GM19468 (cell line): ENCODE data around the gene MPP1.

Source experiments
- ATAC-seq: cut with Tn5 transposase; IDR thresholded peaks from one replicate; pipeline ENCODE4 v1.9.1; 2021; ENCODE audit warnings: mild to moderate bottlenecking, moderate library complexity, moderate number of reproducible peaks; ENCODE audit not compliant: unreplicated experiment; ENCODE audit errors: extremely low read depth

The MPP1 gene

GRCh38 chrX:154734061-154734781, 71.1 kb downstream of the MPP1 start:
- ATAC-seq = no peak

DNA sequence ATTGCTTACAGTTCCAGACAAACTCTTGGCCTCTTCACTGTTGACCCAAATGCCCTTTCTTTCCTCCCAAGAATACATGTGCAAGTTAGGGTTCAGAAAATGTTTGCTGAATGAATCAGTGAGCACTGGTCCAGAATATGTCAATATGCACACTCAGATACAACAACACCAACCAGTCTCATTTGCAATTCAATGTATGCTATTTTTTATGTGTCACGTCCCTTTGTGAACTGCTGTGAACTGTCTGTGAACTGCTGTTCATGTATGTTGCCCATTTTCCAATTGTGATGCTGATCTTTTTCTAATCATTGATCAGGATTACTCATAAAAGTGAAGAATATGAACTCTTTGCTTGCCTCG, 72.2 kb downstream of the MPP1 start:
- no peak for ATAC-seq

DNA sequence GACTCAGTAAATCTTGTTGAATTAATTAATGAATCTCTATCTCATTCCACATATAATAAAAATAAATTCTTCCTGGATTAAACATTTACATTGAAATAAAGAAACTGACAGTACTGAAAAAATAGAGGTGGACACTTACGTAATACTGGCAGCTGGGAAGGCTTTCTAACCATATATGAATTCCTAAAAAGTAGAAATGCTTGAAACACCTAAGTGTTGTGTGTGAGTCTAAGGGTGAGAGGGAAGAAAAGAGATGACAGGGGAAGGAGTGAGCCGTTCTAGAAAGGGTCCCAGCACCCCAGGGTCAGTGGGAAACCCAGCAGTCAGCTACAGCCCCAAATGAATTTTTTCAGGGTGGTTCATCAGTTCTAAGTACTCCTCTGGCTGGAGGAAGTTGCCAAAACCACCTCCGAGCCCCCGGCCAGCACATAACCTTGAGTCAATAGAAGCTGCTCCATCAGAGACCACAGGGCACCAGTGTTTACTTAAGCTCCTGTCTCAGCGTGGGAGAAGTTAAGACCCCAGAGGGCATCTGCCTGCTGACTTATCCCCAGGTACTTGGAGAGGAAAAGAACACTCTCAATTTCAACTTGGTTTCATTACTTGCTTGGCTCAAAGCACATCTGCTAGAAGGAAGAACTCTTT, 72.7 kb downstream of the MPP1 start:
- ATAC-seq = no peak

- ATAC-seq = no peak
Measured at GRCh38 chrX:154731881-154732280, 73.4 kb downstream of the MPP1 start.

DNA sequence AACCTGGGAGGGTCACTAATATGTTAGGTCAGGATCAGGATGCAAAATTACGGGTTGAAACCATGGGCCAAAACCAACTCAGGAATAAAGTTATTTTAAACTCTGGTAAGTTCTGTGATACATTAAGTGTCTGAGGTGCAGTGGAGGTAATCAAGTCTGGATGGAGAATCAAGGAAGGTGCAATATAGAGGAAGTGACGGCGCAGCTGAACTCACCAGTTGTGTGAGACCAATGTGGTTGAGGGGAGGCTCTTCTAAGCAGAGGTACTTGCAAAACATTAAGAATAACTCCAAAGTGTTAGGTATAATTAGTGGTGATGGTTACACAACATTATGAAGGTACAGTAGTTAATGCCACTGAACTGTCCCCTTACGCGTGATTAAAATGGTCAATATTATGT, 74.1 kb downstream of the MPP1 start:
- ATAC-seq = no peak

DNA sequence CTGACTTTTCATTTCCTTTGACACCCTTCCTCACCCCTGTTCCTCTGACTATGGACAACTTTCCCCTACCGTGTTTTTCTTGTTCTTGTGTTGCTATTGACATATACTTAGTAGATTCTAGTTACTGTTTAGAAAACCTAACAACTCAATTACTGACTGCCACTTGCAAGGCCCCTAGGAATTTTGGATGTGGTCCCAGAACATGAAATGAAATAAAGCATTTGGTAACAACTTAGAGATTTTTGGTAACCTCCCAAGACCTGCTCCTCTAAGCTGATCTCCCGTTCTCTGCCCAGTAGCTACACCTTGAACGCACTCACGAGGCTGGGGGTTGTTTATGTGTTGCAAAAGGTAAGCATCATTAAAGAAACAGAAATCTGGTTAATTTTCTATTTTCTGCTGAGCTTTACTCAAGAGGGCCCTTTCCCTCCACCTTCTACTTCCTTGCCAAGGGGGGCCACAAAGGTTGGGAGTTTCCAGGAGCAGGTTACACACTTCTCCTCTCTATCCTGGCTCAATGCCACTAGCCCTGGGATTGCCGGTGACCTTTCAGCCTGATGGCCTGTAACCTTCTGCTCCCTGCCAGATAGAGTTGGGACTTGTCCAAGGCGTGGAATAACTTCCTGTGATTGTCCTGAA, 74.9 kb downstream of the MPP1 start:
- no peak for ATAC-seq

DNA sequence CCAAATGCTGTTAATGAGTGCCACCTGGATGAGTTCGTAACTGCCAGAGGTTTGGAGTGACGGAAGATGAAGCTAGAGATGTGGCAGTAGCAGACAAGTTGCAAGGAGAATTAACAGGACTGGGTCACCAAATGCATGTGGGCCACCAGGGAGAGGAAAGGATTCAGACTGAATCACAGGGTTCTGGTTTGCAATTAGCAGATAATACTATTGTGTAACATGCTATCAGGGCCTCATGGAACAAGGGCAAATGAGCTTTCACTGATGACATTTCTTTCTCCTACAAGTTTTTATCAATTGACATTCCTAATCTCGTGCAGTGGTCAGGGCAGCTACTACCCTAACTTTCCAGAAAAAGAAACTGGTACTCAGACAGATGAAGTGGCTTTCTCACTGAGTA, 75.8 kb downstream of the MPP1 start:
- ATAC-seq = no peak
